Endodermal cell (in vitro differentiated cells): Measurements from ENCODE around the gene HOXB3. TPM values are rescaled to one million over a fixed set of nuclear protein-coding genes. Genes with fewer than 3 reads are reported as not detected.

Experiments used
- DNase-seq: peaks from one replicate; pipeline ENCODE4 v3.0.0-alpha.2; 2017
- H3K27ac ChIP-seq: 2 replicates; pipeline ENCODE4 v1.5.1; 2013; ENCODE audit warnings: mild to moderate bottlenecking, low read depth, low read length, moderate library complexity
- H3K27me3 ChIP-seq: 2 replicates; pipeline ENCODE4 v1.6.1; 2013; ENCODE audit warnings: mild to moderate bottlenecking, low read length, moderate library complexity; ENCODE audit not compliant: insufficient read depth, control insufficient read depth, poor library complexity, severe bottlenecking
- H3K36me3 ChIP-seq: 2 replicates; pipeline ENCODE4 v1.7.0; 2013; ENCODE audit warnings: mild to moderate bottlenecking, low read length, moderate library complexity; ENCODE audit not compliant: control insufficient read depth, insufficient read depth
- H3K4me1 ChIP-seq: one replicate; pipeline ENCODE4 v1.7.0; 2013; ENCODE audit warnings: low read length; ENCODE audit not compliant: control insufficient read depth, insufficient read depth
- H3K4me3 ChIP-seq: 2 replicates; pipeline ENCODE4 v1.5.1; 2013; ENCODE audit warnings: mild to moderate bottlenecking, low read length, moderate library complexity
- H3K9ac ChIP-seq: 2 replicates; pipeline ENCODE4 v1.6.1; 2013; ENCODE audit warnings: mild to moderate bottlenecking, low read length, moderate library complexity; ENCODE audit not compliant: poor library complexity, severe bottlenecking; ENCODE audit errors: extremely low read depth
- H3K9me3 ChIP-seq: 2 replicates; pipeline ENCODE4 v1.6.1; 2013; ENCODE audit warnings: mild to moderate bottlenecking, low read length, moderate library complexity; ENCODE audit not compliant: control insufficient read depth
- H3K27ac Mint-ChIP-seq: 2 replicates; pipeline ENCODE4 v1.8.0; 2020; ENCODE audit warnings: mixed read lengths
- H3K27me3 Mint-ChIP-seq: 2 replicates; pipeline ENCODE4 v1.8.0; 2021; ENCODE audit warnings: mild to moderate bottlenecking, mixed read lengths; ENCODE audit not compliant: insufficient read depth
- H3K36me3 Mint-ChIP-seq: 2 replicates; pipeline ENCODE4 v1.8.0; 2020; ENCODE audit warnings: low read depth, mixed read lengths
- H3K4me1 Mint-ChIP-seq: 2 replicates; pipeline ENCODE4 v1.8.0; 2020; ENCODE audit warnings: mixed read lengths
- H3K4me3 Mint-ChIP-seq: 2 replicates; pipeline ENCODE4 v1.8.0; 2020; ENCODE audit warnings: mild to moderate bottlenecking, moderate library complexity, mixed read lengths
- H3K9me3 Mint-ChIP-seq: 2 replicates; pipeline ENCODE4 v1.8.0; 2020; ENCODE audit warnings: mild to moderate bottlenecking, mixed read lengths
- WGBS, 2 experiments: methylation state at CpG; one replicate each; pipeline versions ENCODE4 v1.1.5 to v1.1.7; 2013; ENCODE audit warnings: missing lambda C conversion rate in 2 of 2, mixed read lengths in 1 of 2; ENCODE audit not compliant: insufficient coverage in 1 of 2, insufficient read length in 1 of 2; 5-methylcytosine and 5-hydroxymethylcytosine counted together
- total RNA-seq, 2 donors: library from RNA; stranded (reverse); fragmentation: NEBNext Ultra II Directional in 1 of 2; extraction: Animal tissue kit (Norgen Biotek cat#: 25700) in 1 of 2; gene quantifications; 2 replicates in 1 of 2; 3 replicates in 1 of 2; pipeline ENCODE4 v1.2.1, GENCODE V29; 2021
- TF ChIP-seq, protein P1 (sequence below): fragments of 200-600 bp; sonication (generic); conservative IDR thresholded peaks from 2 replicates; pipeline ENCODE4 v1.5.0; 2021; ENCODE audit warnings: antibody characterized with exemption, mild to moderate bottlenecking

HOXB3 gene
- total RNA-seq, 2 donors from 2014 or later: not detected

DNA sequence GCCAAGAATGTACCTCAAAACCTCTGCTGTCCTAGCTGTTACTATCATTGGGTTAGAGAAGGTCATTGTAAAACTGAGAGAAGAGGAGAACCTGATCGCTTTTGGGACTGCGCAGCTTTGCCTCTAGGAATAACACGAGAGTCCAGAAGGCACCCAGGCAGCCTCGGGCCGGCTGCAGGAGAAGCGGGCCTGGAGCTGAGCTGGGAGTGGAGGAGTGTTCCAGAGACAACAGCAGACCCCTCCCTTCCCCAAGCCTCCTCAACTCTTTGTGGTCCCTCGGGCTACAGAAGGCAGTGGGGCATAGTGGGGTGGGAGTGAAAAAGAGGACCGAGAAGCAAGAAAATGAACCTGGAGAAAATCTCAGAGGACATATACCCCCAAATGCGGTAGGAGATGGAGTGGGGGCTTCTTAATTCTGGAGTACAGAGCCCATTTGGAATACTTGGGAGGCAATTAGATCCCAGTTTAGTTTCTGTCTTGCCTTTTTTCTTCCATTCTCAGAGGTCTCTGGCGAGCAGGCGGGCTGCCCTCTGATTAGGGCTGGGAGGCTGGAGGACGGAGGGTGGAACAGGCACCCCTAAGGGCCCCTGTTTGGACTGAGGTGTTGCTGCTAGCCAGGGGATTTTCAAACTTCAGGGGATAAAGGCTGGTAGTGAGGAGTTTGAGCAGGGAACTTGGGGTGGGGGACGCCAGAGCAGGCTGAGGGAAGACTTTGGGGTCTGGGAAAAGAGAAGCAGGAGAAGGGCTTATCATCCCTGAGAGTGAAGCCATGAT, 31.8 kb downstream of the HOXB3 start:
- Mint-ChIP-seq H3K9me3 (no peaks in the 10 kb centered on the region), H3K27me3 (peaks cover 99% of the 10 kb centered on the region), H3K4me3 (no peak overlapping the region), H3K27ac (no peak overlapping the region), H3K36me3 (no peaks in the 10 kb centered on the region), H3K4me1 (peaks cover 10% of the 10 kb centered on the region)
- TF ChIP-seq, protein P1, sequence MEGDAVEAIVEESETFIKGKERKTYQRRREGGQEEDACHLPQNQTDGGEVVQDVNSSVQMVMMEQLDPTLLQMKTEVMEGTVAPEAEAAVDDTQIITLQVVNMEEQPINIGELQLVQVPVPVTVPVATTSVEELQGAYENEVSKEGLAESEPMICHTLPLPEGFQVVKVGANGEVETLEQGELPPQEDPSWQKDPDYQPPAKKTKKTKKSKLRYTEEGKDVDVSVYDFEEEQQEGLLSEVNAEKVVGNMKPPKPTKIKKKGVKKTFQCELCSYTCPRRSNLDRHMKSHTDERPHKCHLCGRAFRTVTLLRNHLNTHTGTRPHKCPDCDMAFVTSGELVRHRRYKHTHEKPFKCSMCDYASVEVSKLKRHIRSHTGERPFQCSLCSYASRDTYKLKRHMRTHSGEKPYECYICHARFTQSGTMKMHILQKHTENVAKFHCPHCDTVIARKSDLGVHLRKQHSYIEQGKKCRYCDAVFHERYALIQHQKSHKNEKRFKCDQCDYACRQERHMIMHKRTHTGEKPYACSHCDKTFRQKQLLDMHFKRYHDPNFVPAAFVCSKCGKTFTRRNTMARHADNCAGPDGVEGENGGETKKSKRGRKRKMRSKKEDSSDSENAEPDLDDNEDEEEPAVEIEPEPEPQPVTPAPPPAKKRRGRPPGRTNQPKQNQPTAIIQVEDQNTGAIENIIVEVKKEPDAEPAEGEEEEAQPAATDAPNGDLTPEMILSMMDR: no peak
- Histone ChIP-seq H3K9me3 (no peaks in the 10 kb centered on the region), H3K27ac (peak overlapping the region; percentile 7), H3K27me3 (peaks cover 100% of the 10 kb centered on the region), H3K36me3 (no peaks in the 10 kb centered on the region), H3K4me3 (no peak overlapping the region), H3K4me1 (peaks cover 3% of the 10 kb centered on the region), H3K9ac (no peak overlapping the region)
- DNase-seq: no peak
- 5 to 15% methylated on average over 4 to 13 of the region's 13 CpGs for WGBS, 2 experiments

DNA sequence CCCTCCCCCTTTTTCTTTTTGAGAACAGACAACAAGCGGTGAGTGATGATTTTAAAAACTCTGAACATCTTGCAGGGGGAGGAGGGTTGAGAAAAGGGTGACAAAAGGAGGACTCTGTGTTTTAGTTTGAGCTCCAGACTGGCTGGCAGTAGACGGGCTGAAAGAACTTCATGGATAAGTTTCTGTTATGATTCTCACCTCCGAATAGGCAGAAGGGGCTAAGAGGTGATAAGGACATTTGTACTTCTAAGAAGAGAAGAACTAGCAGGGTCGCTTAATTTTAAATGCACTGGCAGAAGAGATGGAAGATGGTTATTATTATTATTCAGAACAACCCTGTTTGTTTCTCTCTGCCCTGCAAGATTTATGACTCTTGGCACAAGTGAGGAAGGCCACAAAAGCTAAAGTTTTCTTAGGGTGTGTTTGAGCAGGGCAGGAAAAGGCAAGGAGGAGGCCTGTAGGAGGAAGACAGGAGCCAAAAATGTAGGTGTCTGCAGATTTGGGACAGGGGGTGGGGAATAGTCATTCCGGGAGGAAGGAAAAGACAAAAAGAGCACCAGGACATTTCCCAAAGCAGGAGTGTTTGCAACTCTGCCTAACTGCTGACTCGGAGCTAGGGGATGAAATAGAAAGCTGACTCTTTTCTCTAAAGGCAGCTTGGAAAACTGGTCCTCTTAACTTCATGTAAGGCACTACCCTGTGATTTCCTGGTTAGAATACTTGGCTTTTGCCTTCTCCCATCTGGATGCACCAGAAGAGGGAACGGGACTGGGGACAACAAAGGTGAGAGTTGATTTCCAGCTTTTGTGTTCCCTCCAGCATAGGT, 33.3 kb downstream of the HOXB3 start:
- Mint-ChIP-seq H3K4me3 (no peak overlapping the region), H3K27ac (no peak overlapping the region), H3K9me3 (no peaks in the 10 kb centered on the region), H3K36me3 (no peaks in the 10 kb centered on the region), H3K4me1 (peaks cover 10% of the 10 kb centered on the region), H3K27me3 (peaks cover 99% of the 10 kb centered on the region)
- WGBS, 2 experiments: 19 to 25% methylated on average over 4 to 7 of the region's 7 CpGs
- Histone ChIP-seq H3K9ac (no peak overlapping the region), H3K36me3 (no peaks in the 10 kb centered on the region), H3K27me3 (peaks cover 100% of the 10 kb centered on the region), H3K27ac (no peak overlapping the region), H3K4me3 (no peak overlapping the region), H3K4me1 (peaks cover 3% of the 10 kb centered on the region), H3K9me3 (no peaks in the 10 kb centered on the region)
- TF ChIP-seq, protein P1: no peak
- no peak for DNase-seq

DNA sequence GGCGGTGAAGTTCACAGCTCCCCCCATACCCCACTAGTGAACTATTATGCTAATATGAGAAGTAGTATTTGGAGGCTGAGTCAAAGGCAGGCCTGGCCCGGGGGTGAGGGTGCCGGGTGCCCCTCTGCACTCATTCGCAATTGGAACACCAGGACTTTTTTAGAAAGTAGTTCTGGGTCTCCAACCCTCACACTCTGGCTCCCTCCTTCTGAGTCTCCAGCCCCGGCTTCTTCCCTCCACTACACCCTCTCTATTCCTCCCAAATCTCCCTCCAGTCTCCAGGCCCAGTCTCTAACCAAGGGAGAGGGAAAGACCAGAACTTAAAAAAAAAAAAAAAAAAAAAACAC, 33.8 kb downstream of the HOXB3 start:
- WGBS, 2 experiments: 6 to 15% methylated on average over 3 to 4 of the region's 5 CpGs
- Histone ChIP-seq H3K4me1 (peaks cover 3% of the 10 kb centered on the region), H3K27ac (peak overlapping the region; percentile 53), H3K9me3 (no peaks in the 10 kb centered on the region), H3K27me3 (peaks cover 100% of the 10 kb centered on the region), H3K36me3 (no peaks in the 10 kb centered on the region), H3K9ac (no peak overlapping the region), H3K4me3 (no peak overlapping the region)
- Mint-ChIP-seq H3K4me1 (peaks cover 10% of the 10 kb centered on the region), H3K9me3 (no peaks in the 10 kb centered on the region), H3K27me3 (peaks cover 99% of the 10 kb centered on the region), H3K36me3 (no peaks in the 10 kb centered on the region), H3K27ac (no peak overlapping the region), H3K4me3 (no peak overlapping the region)
- TF ChIP-seq, protein P1: no peak
- no peak for DNase-seq
